CD4-positive, alpha-beta T cell (primary cell): ENCODE data around the gene EMP1. TPM values are rescaled to one million over a fixed set of nuclear protein-coding genes. Genes with fewer than 3 reads are reported as not detected.

ENCODE experiments used
- ATAC-seq: fragments of 200-7000 bp; cut with Tn5 transposase; one replicate; pipeline ENCODE4 v1.10.0; 2022; ENCODE audit warnings: mild to moderate bottlenecking; ENCODE audit not compliant: poor library complexity
- CTCF ChIA-PET: fragments of 350-600 bp; sonication (Branson Sonifier 250); formaldehyde crosslinking; loops from one replicate; lab custom pipeline; 2021; ENCODE audit warnings: antibody characterized with exemption, inconsistent platforms; lab: Charles Lee
- POLR2A ChIA-PET: fragments of 350-600 bp; sonication (Branson Sonifier 250); formaldehyde crosslinking; loops from one replicate; lab custom pipeline; 2021; ENCODE audit warnings: antibody characterized with exemption, inconsistent platforms; lab: Charles Lee
- DNase-seq, 14 experiments: peaks; one replicate each; pipeline ENCODE4 v3.0.0-alpha.2; 2013 to 2020; ENCODE audit warnings: mixed read lengths in 2 of 14
- H3K27ac ChIP-seq, 2 donors: one replicate each; pipeline versions ENCODE4 v1.5.1 to v1.7.0; 2013; ENCODE audit warnings: low read length in 2 of 2, low read depth in 1 of 2, mild to moderate bottlenecking in 1 of 2
- H3K27me3 ChIP-seq, 2 experiments: 1 replicate in 1 of 2; 2 replicates in 1 of 2; pipeline versions ENCODE4 v1.6.1 to v1.7.0; 2013; ENCODE audit warnings: low read length in 2 of 2, control low read depth in 1 of 2, mild to moderate bottlenecking in 1 of 2, moderate library complexity in 1 of 2; ENCODE audit not compliant: insufficient read depth in 2 of 2, control insufficient read depth in 1 of 2
- H3K36me3 ChIP-seq: one replicate; pipeline ENCODE4 v1.6.1; 2013; ENCODE audit warnings: low read length, control low read depth; ENCODE audit not compliant: insufficient read depth
- H3K4me1 ChIP-seq: one replicate; pipeline ENCODE4 v1.6.1; 2013; ENCODE audit warnings: low read length, control low read depth; ENCODE audit not compliant: insufficient read depth
- H3K4me3 ChIP-seq: one replicate; pipeline ENCODE4 v1.5.1; 2013; ENCODE audit warnings: mild to moderate bottlenecking, low read length, moderate library complexity
- H3K9me3 ChIP-seq, 2 experiments: 1 replicate in 1 of 2; 2 replicates in 1 of 2; pipeline versions ENCODE4 v1.6.1 to v1.7.0; 2013; ENCODE audit warnings: low read length in 2 of 2, mild to moderate bottlenecking in 2 of 2, control low read depth in 1 of 2, moderate library complexity in 1 of 2; ENCODE audit not compliant: control insufficient read depth in 1 of 2, insufficient read depth in 1 of 2
- H3K27ac Mint-ChIP-seq: one replicate; pipeline ENCODE4 v1.8.0; 2020; ENCODE audit warnings: mixed read lengths
- H3K27me3 Mint-ChIP-seq: one replicate; pipeline ENCODE4 v1.8.0; 2021; ENCODE audit warnings: mixed read lengths
- H3K36me3 Mint-ChIP-seq: one replicate; pipeline ENCODE4 v1.8.0; 2021; ENCODE audit warnings: low read depth, mixed read lengths
- H3K4me1 Mint-ChIP-seq: one replicate; pipeline ENCODE4 v1.8.0; 2021; ENCODE audit warnings: low read depth, mixed read lengths
- H3K4me3 Mint-ChIP-seq: one replicate; pipeline ENCODE4 v1.8.0; 2020; ENCODE audit warnings: mild to moderate bottlenecking, mixed read lengths
- H3K9me3 Mint-ChIP-seq: one replicate; pipeline ENCODE4 v1.8.0; 2020; ENCODE audit warnings: mixed read lengths
- intact Hi-C, 2 experiments: fragments of 100-400 bp; cut with DNase I in 1 of 2; cut with micrococcal nuclease in 1 of 2; formaldehyde crosslinking; loops; one replicate each; pipeline versions ENCODE4 v1.15.1 to v1.9.0; 2023 to 2025; cut with DNase I, micrococcal nuclease
- total RNA-seq, 174 experiments: library from RNA in 2 of 174; stranded (reverse) in 2 of 174; gene quantifications; one replicate each; pipeline ENCODE4 v1.2.3 and lab custom pipeline; 2021 to 2026
- TF ChIP-seq, protein P1 (sequence below): fragments of 200-600 bp; IDR thresholded peaks from one replicate; pipeline ENCODE4 v1.8.0; 2022; ENCODE audit warnings: antibody characterized with exemption, mild to moderate bottlenecking

EMP1 gene
- total RNA-seq, 2 experiments from 2014 or later, result 9.0 to 9.1 TPM

DNA sequence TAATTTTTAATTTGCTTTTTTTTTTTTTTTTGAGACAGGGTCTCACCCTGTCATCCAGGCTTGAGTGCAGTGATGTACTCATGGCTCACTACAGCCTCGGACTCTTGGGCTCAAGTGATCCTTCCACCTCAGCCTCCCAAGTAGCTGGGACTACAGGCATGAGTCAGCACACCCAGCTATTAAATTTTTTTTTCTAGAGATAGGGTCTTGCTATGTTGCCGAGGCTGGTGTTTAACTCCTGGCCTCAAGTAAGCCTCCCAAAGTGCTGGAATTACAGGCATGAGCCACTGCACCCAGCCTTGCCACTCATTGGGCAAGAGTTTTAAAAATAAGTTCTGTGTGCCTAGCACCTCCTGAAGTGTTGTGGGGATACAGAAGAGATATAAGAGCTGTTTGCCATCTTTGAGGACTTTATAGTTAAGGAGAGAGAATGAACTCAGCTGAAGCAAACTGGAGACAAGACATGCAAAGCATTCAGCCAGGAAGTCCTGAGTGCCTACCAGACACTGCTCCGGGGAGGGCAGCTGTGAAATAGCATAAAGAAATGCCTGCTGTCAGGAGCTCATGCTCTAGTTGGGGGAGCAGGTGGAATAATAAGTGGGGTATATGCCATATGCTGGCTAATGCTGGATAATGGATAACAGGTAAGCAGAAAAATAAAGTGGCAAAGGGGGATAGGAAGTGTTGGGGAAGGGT lies 15.0 kb upstream of the EMP1 start:
- Mint-ChIP-seq H3K4me1 (peaks cover 39% of the 10 kb centered on the region), H3K9me3 (no peaks in the 10 kb centered on the region), H3K27ac (no peak overlapping the region), H3K27me3 (no peaks in the 10 kb centered on the region), H3K36me3 (no peaks in the 10 kb centered on the region), H3K4me3 (no peak overlapping the region)
- intact Hi-C loops, result loop anchor here in 1 of 2 experiments (1.0 kb wide), 1 partner anchor 41 kb away; no protein-coding TSS in a partner anchor
- no peak for ATAC-seq
- peaks cover 22% of the 10 kb centered on the region for H3K4me1 ChIP-seq
- no peaks in the 10 kb centered on the region for H3K36me3 ChIP-seq
- TF ChIP-seq, protein P1, sequence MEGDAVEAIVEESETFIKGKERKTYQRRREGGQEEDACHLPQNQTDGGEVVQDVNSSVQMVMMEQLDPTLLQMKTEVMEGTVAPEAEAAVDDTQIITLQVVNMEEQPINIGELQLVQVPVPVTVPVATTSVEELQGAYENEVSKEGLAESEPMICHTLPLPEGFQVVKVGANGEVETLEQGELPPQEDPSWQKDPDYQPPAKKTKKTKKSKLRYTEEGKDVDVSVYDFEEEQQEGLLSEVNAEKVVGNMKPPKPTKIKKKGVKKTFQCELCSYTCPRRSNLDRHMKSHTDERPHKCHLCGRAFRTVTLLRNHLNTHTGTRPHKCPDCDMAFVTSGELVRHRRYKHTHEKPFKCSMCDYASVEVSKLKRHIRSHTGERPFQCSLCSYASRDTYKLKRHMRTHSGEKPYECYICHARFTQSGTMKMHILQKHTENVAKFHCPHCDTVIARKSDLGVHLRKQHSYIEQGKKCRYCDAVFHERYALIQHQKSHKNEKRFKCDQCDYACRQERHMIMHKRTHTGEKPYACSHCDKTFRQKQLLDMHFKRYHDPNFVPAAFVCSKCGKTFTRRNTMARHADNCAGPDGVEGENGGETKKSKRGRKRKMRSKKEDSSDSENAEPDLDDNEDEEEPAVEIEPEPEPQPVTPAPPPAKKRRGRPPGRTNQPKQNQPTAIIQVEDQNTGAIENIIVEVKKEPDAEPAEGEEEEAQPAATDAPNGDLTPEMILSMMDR, result no peak
- H3K4me3 ChIP-seq, result no peak overlapping the region
- H3K27ac ChIP-seq, result no peak overlapping the region
- ChIA-PET CTCF (interaction anchor here (1.1 kb wide), 1 partner anchor 30 kb away, joined by 4 read pairs; no protein-coding TSS in a partner anchor), POLR2A (interaction anchor here (0.6 to 0.8 kb wide), 2 partner anchors 15 to 84 kb away, joined by 3 to 5 read pairs; partner anchors contain the start of gene EMP1)
- H3K9me3 ChIP-seq, result no peaks in the 10 kb centered on the region
- no peaks in the 10 kb centered on the region for H3K27me3 ChIP-seq
- no peak for DNase-seq

DNA sequence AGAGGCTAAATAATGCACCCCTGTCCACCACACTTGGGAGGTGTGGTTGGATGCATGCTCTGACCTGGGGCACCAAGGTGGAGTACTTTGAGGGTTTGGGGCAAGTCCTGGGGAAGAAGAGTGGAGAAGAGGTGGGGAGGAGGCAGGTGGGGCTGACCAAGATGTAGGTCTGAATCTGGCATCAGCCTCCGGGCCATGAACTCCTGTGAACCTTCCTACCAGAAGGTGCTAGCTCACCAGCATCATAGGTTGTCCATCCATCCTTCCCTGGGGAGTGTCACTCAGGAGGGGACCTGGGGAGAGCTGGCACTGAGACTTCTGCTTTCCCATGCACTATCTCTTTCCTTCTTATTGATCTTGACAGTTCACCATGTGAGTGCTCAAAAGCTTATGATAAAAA lies 13.6 kb upstream of the EMP1 start:
- Mint-ChIP-seq H3K36me3 (no peaks in the 10 kb centered on the region), H3K27me3 (no peaks in the 10 kb centered on the region), H3K4me1 (peaks cover 32% of the 10 kb centered on the region), H3K4me3 (no peak overlapping the region), H3K9me3 (no peaks in the 10 kb centered on the region), H3K27ac (no peak overlapping the region)
- DNase-seq, result no peak
- Histone ChIP-seq H3K9me3 (no peaks in the 10 kb centered on the region), H3K36me3 (no peaks in the 10 kb centered on the region), H3K4me1 (peaks cover 22% of the 10 kb centered on the region), H3K4me3 (no peak overlapping the region), H3K27me3 (no peaks in the 10 kb centered on the region), H3K27ac (no peak overlapping the region)
- ChIA-PET CTCF (no interaction called here), POLR2A (no interaction called here)
- intact Hi-C loops, result loop anchor here in 1 of 2 experiments (1.0 kb wide), 1 partner anchor 43 kb away; no protein-coding TSS in a partner anchor
- TF ChIP-seq, protein P1, result no peak
- no peak for ATAC-seq

DNA sequence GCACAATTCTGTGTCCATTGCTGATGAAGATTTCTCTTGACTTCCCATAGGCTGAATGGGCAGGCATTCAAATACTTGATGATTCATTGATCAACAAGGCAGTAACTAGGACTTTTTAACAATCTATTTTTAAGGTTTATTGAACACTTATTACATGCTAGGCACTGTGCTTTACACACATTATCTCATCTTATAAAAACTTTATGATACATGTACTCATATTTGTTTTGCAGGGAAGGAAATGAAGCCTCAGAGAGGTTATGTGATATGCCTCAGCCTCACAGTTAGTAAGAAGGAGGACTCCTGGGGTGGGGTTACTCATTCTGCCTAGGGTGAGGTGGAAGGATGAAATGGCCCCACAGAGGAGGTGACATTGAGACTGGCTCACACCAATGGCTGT lies 12.9 kb upstream of the EMP1 start:
- TF ChIP-seq, protein P1, result no peak
- ATAC-seq, result no peak
- ChIA-PET POLR2A (no interaction called here), CTCF (no interaction called here)
- no peaks in the 10 kb centered on the region for H3K27me3 Mint-ChIP-seq
- H3K27me3 ChIP-seq, result no peaks in the 10 kb centered on the region
- H3K9me3 ChIP-seq, result no peaks in the 10 kb centered on the region
- H3K4me3 Mint-ChIP-seq, result no peak overlapping the region
- H3K4me3 ChIP-seq, result no peak overlapping the region
- intact Hi-C loops, result no loop called here
- no peaks in the 10 kb centered on the region for H3K36me3 Mint-ChIP-seq
- H3K9me3 Mint-ChIP-seq, result no peaks in the 10 kb centered on the region
- H3K4me1 ChIP-seq, result peaks cover 20% of the 10 kb centered on the region
- no peak for DNase-seq
- peaks cover 25% of the 10 kb centered on the region for H3K4me1 Mint-ChIP-seq
- no peak overlapping the region for H3K27ac ChIP-seq
- no peak overlapping the region for H3K27ac Mint-ChIP-seq
- no peaks in the 10 kb centered on the region for H3K36me3 ChIP-seq
